DMS153 treated with DMSO at 0.1 percent for 48 hours (cell line): Measurements from ENCODE around the gene GRAMD1A.
"Not testable (repeated sequence)": the region's sequence is repeated elsewhere in the genome, so short reads cannot be mapped to it uniquely, and the experiment has no call there.

Experiments
- DNase-seq: peaks from one replicate; lab custom pipeline; 2025; ENCODE audit not compliant: unreplicated experiment; lab: John Stamatoyannopoulos, UW

GRAMD1A gene

DNA sequence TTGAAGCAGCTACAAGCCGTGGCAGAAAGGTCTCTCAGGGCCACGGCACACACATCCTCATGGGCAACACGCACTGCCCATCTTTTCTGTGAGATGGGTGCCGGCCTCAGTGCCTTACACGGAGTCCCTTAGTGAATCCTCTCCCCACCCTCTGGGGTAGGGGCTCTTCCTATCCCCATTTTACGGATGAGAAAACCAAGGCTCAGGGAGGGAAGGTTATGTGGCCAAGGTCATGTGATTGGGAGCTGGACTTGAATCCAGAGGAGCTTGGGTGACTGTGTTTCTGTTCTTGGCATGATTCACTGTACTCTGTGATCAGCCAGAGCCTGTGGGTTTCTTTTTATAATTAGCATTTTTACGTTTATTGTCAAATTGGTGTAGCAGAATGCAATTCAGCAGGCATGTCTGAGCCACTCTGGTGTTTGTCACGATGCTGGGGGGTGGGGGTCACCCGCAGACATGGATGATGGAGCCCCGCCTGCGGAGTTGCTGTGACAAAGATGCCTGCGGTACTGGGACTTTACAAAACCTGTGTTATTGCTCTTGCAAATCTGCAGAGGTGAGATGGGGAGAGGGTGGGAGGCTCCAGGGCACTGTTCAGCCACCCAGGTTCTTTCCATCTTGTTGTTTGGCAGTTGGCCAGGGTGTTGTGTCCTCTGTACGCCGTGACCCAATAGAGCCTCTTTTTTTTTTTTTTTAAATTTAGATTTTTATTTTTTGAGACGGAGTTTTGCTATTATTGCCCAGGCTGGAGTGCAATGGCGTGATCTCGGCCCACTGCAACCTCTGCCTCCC is 34.7 kb downstream of the GRAMD1A start:
- DNase-seq, result no peak

DNA sequence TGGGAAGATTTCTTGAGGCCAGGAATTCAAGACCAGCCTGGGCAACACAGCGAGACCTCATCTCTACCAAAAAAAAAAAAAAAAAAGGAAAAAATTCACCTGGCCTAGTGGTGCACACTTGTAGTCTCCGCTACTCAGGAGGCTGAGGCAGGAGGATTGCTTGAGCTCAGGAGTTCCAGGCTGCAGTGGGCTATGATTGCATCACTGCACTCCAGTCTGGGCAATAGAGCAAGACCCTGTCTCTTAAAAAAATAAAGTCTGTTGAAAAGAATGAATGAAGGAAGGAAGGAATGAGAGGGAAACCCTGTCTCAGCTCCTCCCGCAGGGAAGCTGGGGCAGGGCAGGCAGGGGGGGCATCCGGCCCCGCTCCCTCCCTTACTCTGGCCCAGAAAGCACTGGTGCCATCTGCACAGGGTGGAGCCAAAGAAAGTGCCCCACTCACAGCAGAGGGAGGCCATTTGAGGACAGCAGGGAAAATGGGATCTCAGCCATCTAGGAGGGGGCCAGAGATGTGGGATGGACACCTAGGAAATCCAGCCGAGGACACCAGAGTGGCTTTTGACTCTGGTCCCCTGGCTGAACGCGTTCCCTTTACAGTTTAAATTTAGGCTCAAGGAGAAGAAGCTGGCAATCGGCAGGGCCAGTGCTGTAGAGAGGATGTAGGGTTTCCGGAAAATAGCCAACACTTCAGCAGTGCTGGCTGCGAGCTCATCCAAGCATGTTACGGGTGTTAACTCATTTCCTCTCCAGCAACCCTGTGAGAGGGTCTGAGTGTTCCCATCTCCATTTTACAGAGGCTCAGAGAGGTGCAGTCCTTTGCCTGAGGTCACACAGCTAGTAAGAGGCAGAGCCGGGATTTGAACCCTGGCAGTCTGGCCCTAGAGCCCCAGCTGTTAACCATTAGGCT is 37.8 kb downstream of the GRAMD1A start:
- no peak for DNase-seq

DNA sequence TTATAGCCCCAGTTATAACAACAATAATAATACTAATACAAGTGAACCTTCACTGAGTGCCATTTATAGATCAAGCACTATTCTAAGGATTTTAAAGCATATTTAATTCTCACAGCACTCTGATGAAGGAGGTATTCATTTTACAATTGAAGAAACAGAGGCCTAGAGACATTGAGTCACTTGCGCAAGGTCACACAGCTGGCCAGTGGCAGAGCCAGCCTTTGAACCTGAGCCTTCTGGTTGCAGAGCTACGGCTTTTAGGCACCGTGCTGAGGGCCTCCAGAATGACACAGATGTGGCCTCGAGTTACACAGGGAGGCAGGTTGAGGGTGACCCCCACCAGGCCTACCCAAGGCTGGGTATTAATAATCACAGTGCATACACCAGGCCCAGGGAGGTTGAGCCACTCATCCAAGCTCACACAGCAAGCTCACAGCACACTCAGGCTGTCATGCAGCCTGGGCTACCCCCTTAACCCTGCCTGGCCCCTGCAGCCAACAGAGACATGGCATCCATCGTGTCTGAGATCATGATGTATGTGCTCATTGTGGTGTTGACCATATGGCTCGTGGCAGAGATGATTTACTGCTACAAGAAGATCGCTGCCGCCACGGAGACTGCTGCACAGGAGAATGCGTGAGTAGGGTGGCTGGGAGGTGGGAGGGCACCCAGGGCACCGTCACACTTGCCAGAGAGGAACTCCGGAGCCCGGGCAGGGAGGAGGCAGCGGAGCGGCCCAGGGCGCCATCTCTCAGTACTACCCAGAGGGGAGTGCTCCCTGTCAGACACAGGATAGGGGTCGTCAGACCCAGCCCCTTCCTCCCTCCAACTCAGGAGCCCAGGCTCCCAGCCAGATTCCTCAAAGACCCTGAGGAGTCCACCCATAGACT is 38.7 kb downstream of the GRAMD1A start:
- DNase-seq, result no peak

DNA sequence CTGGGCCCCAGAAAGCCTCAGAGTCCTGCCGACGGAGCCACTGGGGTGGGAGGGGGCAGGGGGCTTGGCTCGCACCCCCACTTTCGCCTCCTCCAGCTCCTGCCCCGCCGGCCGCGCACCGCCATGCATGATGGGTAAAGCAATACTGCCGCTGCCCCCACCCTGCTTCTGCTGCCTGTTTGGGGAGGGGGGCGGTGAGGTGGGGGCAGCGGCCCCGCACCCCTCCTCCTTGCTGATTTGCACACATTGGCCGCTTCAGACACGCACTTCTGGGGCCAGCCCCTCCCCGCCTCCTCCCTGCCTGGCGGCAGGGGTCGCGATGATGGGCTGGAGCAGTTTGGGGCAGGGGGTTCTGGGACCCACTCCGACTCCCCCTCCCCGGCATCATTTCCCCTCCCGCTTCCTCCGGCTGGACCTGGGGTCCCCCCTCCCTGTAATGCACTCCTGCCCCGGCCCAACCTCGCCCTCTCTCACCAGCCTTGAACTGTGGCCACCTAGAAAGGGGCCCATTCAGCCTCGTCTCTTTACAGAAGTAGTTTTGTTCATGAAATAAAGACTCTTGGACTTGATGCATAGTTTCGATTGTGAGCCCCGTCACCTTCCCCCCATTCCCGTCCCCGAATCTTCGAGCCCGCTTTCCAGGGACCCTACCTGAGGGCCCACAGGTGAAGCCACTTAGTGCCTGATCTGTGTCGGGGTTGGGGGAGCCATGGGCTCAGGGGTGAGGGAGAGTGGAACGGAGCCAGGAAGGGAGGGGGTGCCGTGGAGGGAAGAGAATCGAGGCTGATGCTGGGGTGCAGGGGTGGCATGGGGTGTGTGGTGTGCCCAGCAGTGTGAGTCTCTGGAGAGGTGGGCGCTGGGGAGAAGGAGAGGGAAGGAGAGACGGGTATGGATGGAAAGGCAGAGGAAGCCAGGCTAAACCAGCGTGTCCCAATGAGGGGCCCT is 40.0 kb downstream of the GRAMD1A start:
- DNase-seq, result no peak

DNA sequence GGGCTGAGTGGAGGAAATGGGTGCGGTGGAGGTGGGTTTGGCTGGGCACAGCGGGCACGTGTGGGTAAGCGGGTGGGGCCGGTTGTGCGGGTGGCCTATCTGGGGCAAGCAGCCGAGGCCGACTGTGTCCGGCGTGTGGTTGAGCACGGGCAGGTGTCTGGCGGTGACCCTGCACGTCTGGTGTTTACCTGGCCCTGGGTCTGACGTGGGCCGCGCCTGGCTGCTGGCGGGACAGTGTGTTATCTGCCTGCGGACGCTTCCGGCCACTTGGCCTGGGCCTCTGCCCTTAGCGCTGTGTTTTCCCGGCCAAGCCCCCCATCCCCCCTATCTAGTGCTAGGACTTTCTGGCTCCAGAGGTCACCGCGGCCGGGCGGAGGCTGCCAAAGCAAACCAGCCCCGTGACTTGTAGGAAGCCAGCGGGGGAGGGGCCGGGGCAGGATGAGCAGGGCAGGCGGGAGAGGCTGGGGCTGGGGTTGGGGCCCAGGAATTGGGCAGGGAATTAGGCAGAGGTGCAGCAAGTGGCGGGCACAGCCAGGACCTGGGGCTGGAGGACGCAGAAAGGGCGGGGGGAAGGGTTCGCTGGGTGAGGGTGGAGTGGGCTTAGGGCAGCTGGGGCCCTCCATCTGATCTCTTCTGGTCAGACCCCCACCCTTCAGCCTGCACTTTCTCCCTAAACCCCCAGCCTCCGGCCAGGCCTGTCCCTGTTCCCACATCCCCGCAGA is 40.9 kb downstream of the GRAMD1A start:
- DNase-seq, result no peak

DNA sequence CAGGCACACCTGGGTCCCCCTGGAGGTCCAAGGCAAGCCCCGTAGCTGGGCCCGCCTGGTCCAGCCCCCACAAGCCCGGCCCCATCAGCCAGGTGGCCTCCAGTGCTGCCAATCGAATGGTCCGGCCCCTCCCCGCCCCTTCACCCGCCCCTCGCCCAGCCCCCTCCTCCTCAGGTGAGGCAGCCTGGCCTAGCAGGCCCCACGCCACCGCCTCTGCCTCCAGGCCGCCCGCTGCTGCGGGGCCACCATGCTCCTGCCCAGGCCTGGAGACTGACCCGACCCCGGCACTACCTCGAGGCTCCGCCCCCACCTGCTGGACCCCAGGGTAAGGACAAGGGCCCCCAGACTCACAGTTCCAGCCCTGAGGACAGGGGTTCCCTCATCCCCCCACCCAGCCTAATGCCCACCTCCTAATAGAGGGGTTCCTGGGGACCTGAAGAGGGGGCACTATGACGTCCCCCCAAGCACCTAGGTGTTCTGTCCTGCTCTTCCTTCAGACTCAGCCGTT is 41.5 kb downstream of the GRAMD1A start, which contains the start of gene HPN:
Gene HPN, plus strand, starts transcription at position 174 of the 508 bp plus-strand sequence. CDS start 786 bp downstream, outside the sequence.
- no peak for DNase-seq

DNA sequence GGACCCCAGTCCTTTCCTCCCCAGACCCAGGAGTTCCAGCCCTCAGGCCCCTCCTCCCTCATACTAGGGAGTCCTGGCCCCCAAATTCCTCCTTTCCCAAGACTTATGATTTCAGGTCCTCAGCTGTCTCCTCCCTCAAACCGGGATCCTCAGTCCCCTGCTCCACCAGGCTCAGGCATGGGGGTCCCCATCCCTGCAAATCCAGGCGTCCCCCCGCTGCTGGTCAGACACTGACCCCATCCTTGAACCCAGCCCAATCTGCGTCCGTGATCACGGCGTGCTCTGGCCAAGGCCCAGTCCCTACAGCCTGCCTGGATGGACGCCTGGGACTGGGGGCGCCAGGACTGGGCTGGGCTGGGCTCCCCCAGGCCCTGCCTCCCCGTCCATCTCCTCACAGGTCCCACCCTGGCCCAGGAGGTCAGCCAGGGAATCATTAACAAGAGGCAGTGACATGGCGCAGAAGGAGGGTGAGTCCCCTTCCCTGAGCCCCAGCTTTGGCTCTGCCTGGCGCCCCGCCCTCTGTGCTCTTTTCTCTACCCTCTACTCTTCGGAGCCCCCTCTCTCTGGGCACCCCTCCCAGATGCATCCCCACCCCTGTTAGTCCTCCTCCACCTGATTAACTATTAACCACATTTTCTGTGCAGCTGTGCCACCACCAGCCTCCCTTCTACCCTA is 42.1 kb downstream of the GRAMD1A start:
- no peak for DNase-seq

DNA sequence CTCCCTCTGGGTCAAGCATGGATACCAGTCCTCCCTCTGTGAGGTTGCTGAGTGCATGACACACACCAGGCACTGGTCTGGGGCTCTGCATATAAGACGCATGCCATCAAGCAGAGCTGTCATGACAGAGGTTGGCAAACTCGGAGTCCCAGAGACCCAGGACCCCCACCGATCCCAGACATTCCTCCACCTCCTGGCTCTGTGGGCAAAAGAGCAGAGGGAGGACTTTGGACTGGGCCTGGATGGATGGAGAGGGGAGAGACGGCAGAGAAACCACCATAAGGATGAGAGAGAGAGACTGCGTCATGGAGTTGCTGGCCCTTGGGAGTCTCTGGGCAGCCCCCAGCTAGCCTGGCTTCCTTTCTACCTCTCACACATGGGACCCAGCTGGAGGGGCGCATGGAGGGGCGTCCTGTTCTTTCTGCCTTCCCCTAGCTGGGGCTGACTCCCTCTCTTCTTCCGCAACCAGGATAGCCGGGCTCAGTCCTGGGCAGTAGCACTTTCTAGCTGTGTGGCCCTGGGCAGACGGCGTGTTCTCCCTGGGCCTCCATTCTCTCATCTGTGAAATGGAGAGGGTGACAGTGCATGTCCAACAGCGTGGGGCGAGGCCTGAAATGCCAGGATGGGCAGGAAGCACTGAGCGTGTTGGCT is 43.0 kb downstream of the GRAMD1A start:
- DNase-seq, result no peak

DNA sequence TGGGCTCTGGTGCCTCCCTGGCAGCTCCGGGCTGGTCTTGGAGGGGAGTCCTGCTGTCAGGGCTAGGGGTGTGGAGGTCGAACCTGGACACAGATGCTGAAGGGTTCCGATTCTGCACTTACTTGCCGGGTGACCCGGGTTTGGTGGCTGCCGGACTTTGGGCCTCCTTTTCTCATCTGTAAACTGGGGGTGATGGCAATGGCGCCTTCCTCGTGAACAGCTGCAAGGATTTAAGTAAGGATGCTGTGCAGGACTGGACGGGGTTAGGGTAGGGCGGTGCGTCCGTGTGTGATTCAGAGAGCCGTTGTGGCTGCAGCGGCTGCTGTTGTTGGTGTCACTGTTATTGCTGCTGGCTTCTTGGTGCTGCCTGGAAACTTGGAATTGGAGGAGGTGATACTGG is 43.8 kb downstream of the GRAMD1A start:
- DNase-seq, result no peak

DNA sequence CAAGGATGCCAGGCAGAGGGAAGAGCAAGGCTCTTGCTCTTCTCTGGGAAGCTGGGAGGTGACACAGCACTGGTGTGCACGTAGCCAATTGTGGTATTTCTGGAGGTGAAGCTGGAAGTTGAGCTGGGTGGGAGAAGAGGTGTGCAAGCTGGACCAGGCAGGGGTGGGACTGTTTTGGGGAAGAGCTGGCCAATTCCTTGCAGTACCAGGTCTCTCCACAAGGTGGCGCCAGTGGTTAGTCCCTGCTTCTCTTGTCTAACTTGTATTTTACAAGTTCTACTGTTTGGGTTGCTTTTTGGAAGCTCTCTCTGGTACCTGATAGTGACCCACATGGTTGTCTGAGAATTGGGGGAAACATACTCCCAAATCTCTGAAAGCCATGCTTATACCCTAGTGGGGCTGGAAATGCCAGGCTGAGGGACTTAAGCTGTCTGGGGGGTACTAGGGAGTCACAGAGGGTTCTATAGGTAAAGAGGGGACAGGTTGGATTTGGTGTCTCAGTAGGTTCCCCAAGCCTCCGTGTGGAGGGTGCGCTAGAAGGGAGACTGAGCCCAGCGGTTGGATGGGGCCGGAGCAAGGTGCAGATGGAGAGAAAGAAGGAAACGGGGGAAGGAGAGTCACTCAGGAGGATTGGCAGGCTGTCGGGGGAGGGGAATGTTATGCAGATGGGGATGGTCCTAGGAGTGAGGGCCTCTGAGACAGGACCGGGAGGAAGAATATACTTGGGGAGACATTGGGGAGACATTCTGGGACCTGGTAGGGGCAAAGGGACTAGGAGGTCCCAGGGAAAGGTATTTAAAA is 44.4 kb downstream of the GRAMD1A start:
- no peak for DNase-seq

DNA sequence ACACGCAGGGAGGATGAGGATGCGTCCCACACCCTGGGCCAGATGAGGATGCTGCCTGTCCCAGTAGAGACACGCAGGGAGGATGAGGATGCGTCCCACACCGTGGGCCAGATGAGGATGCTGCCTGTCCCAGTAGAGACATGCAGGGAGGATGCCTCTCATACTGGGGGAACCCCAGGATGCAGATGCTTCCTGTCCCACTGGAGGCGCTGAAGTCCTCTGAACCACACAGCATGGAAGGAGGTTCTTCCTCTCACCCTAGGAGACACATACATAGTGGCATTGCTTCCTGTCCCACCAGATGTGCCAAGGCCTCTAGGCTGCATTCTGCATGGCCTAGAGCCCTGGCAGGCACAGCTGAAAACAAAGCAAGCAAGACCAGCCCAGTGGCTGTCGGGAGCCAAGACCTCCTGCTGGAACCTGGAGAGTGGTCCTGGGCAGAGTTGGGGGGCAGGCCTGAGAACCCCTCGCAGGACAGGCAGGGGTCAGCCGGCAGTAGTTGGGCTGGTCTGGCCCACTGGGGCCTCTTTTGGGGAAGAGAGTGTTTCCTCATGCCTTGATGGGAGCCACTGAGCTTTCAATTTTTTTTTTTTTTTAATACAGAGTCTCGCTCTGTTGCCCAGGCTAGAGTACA is 45.7 kb downstream of the GRAMD1A start:
- DNase-seq, result no peak

DNA sequence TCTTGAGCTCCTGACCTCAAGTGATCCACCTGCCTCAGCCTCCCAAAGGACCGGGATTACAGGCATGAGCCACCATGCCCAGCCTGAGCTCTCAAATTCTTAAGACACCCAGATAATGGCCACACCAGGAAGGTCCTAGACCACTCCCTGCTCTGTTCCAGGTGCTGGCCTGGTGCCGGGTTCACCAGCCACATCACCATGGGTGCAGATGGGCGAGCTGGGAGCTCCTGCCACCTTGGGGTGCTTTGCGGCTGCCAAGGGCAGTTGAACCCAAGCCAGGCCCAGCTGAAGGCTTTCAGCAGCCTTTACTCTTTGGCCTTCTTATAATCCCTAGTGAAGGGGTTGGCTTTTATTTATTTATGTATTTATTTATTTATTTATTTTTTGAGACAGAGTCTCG is 46.3 kb downstream of the GRAMD1A start:
- DNase-seq, result no peak

DNA sequence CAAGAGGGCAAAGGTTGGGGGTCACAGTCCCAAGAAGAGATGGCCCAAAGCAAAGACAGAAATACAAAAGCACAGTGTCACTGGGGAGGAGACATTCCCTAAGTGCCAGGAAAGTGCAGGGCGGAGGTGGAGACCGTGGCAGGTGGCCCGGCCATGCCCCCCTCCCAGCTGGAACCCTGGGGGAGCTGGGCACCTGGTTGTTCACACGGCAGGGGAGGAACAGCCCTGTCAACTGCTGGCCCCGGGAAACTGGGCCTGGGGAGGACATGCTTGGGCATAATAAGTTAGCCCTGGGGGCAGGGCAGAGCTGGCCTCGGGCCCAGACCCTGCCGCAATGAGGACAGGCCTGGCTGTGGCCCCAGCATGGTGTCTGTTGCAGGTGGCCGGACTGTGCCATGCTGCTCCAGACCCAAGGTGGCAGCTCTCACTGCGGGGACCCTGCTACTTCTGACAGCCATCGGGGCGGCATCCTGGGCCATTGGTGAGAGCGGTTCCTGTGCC is 48.8 kb downstream of the GRAMD1A start:
- no peak for DNase-seq

DNA sequence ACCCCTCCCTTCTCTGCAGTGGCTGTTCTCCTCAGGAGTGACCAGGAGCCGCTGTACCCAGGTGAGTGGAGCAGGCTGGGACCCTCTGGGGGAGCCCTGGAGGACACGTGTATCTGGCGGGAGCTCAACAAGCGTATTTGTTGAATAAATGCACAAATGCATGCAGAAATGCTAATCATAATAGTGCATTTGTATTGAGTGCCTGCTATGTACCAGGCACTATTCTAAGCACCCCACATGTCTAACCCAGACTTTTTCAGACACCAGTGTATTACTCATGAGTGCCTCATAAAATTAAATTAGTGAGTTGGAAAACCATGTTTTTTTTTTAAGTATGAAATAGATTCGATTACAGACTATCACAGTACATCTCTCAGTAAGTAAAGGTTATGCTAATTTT is 49.3 kb downstream of the GRAMD1A start:
- no peak for DNase-seq

DNA sequence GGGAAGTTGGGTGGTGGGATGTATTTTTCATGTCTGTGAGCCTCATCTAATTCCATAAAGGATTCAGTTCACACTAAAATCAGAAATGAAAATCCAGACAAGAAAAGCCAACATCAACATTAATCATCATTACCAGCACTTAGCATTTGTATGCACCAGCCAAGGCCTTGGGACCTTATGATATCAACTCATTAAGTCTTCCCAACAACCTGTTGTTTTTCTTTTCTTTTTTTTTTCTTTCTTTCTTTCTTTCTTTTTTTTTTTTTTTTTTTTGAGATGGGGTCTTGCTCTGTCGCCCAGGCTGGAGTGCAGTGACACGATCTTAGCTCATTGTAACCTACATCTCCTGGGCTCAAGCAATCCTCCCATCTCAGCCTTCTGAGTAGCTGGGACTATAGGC is 50.5 kb downstream of the GRAMD1A start:
- not testable (repeated sequence) for DNase-seq

DNA sequence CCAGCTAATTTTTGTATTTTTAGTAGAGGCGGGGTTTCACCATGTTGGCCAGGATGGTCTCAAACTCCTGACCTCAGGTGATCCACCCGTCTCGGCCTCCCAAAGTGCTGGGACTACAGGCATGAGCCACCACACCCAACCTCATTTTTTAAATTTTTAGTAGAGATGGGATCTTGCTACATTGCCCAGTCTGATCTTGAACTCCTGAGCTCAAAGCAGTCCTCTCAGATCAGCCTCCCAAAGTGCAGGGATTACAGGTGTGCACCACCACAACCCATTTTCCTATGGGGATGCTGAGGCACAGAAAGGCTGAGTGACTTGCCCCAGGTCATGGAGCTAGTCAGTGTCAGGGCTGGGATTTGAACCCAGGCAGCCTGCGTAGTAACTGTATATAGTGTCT is 51.1 kb downstream of the GRAMD1A start:
- DNase-seq, result not testable (repeated sequence)

DNA sequence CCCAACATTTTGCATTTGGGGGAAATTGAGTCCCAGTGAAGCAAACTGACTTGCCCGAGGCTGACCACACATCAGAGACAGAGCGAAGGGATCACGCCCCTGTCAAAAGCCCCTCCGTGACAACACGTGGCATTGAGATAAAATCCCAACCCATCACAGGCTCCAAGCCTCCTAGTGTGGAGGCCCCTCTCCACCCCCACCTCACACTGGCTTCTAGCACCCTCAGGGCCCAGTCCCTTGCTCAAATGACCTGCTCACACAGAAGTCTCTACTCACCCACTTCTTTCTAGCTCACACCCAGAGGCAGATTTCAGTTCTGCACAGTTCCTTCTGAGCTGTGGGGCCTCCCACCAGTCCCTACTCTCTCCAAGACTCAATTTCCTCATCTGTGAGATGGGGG is 51.7 kb downstream of the GRAMD1A start:
- no peak for DNase-seq
